COLO668 (cell line): ENCODE data around the gene GPX5.

Source experiments
- DNase-seq: peaks from one replicate; lab custom pipeline; 2025; ENCODE audit not compliant: unreplicated experiment; lab: John Stamatoyannopoulos, UW

GPX5 gene

GRCh38 chr6:28553986-28554881 lies 28.6 kb downstream of the GPX5 start:
- DNase-seq: no peak

- DNase-seq: no peak
Measured at GRCh38 chr6:28555136-28555535, 29.5 kb downstream of the GPX5 start.

- DNase-seq: no peak
Measured at GRCh38 chr6:28558629-28559028, 32.9 kb downstream of the GPX5 start.

- DNase-seq: no peak
Measured at GRCh38 chr6:28563430-28564095, 37.9 kb downstream of the GPX5 start.

GRCh38 chr6:28565823-28566526 lies 40.3 kb downstream of the GPX5 start:
- no peak for DNase-seq

GRCh38 chr6:28566527-28567252 lies 41.0 kb downstream of the GPX5 start:
- no peak for DNase-seq

- no peak for DNase-seq
Measured at GRCh38 chr6:28567506-28567905, 41.8 kb downstream of the GPX5 start.

- no peak for DNase-seq
Measured at GRCh38 chr6:28568515-28569108, 42.9 kb downstream of the GPX5 start.

GRCh38 chr6:28569748-28570147 lies 44.1 kb downstream of the GPX5 start:
- no peak for DNase-seq

- DNase-seq: no peak
Measured at GRCh38 chr6:28580475-28580874, 54.8 kb downstream of the GPX5 start.

- DNase-seq: no peak
Measured at GRCh38 chr6:28583463-28583862, 57.8 kb downstream of the GPX5 start.
